ENCODE measurements around the gene FAAP20. TPM values are rescaled to one million over a fixed set of nuclear protein-coding genes. Genes with fewer than 3 reads are reported as not detected.

FAAP20 gene
- total and polyA plus RNA-seq, 2 experiments from 2014 or later = 79.1 to 167 TPM

GRCh38 chr1:2237773-2238172 is 43.2 kb upstream of the FAAP20 start:
- peaks cover 15% of the 10 kb centered on the region; the same call in 1 of the 2 replicates for H3K4me1 ChIP-seq (ENCODE audit: insufficient read depth)
- no peak overlapping the region for H3K4me2 ChIP-seq
- Mint-ChIP-seq H3K36me3 (ENCODE audit: low read depth) (peaks cover 16% of the 10 kb centered on the region), H3K4me3 (no peak overlapping the region), H3K27ac (peak overlapping the region; percentile 15; the same call in 1 of the 2 replicates), H3K9me3 (no peaks in the 10 kb centered on the region; the same call in 2 of the 3 replicates), H3K4me1 (peaks cover 58% of the 10 kb centered on the region), H3K27me3 (ENCODE audit: insufficient read depth, low read depth, poor library complexity) (peaks cover 11% of the 10 kb centered on the region)
- H3K79me2 ChIP-seq (replicated peaks; ENCODE audit: insufficient read depth) = peaks cover 100% of the 10 kb centered on the region
- ATAC-seq (peak; percentile 37), DNase-seq (ENCODE audit: low spot score) (peak; percentile 65)
- 0 out of 2 replicates have a peak overlapping the region, but pooled peaks have one; percentile 26 for H3K27ac ChIP-seq (ENCODE audit: low read depth)
- no peaks in the 10 kb centered on the region for H3K27me3 ChIP-seq (ENCODE audit: insufficient read depth)
- no peak for TF ChIP-seq JUNB (IDR thresholded peaks at IDR 0.05; ENCODE audit: unreplicated experiment)
- peak; percentile 35 to 59; a peak in 3 of 4 replicates for TF ChIP-seq CTCF (conservative IDR thresholded peaks at IDR 0.05; ENCODE audit: low read depth in 2 of 2)
- H3K4me3 ChIP-seq = no peak overlapping the region
- H4K20me1 ChIP-seq (replicated peaks; ENCODE audit: insufficient read depth) = peaks cover 94% of the 10 kb centered on the region
- no peak overlapping the region for H2AFZ ChIP-seq
- H3K9me2 ChIP-seq (ENCODE audit: insufficient read depth) = no peaks in the 10 kb centered on the region
- peaks cover 3% of the 10 kb centered on the region; the same call in 1 of the 2 replicates for H3F3A ChIP-seq (replicated peaks; ENCODE audit: low read depth)
- no peaks in the 10 kb centered on the region; the same call in 1 of the 2 replicates for H3K36me3 ChIP-seq (ENCODE audit: insufficient read depth)

GRCh38 chr1:2236695-2237677 is 42.4 kb upstream of the FAAP20 start:
- Mint-ChIP-seq H3K27ac (peak overlapping the region; percentile 15; the same call in 1 of the 2 replicates), H3K4me3 (no peak overlapping the region; the same call in 2 of the 3 replicates), H3K27me3 (ENCODE audit: insufficient read depth, low read depth, poor library complexity) (peaks cover 10% of the 10 kb centered on the region), H3K4me1 (peaks cover 63% of the 10 kb centered on the region), H3K9me3 (no peaks in the 10 kb centered on the region; the same call in 2 of the 3 replicates), H3K36me3 (ENCODE audit: low read depth) (peaks cover 14% of the 10 kb centered on the region)
- H3K4me3 ChIP-seq = no peak overlapping the region
- peaks cover 20% of the 10 kb centered on the region; the same call in 1 of the 2 replicates for H3K4me1 ChIP-seq (ENCODE audit: insufficient read depth)
- peak overlapping the region; percentile 26; the same call in 1 of the 2 replicates for H3K27ac ChIP-seq (ENCODE audit: low read depth)
- peaks cover 100% of the 10 kb centered on the region for H3K79me2 ChIP-seq (replicated peaks; ENCODE audit: insufficient read depth)
- no peak overlapping the region for H3K4me2 ChIP-seq
- no peak for DNase-seq (ENCODE audit: low spot score)
- H3F3A ChIP-seq (replicated peaks; ENCODE audit: low read depth) = peaks cover 3% of the 10 kb centered on the region; the same call in 1 of the 2 replicates
- H3K9me2 ChIP-seq (ENCODE audit: insufficient read depth) = no peaks in the 10 kb centered on the region
- H3K27me3 ChIP-seq (ENCODE audit: insufficient read depth) = no peaks in the 10 kb centered on the region
- no peaks in the 10 kb centered on the region; the same call in 1 of the 2 replicates for H3K36me3 ChIP-seq (ENCODE audit: insufficient read depth)
- no peak overlapping the region for H2AFZ ChIP-seq
- peaks cover 94% of the 10 kb centered on the region for H4K20me1 ChIP-seq (replicated peaks; ENCODE audit: insufficient read depth)
- ATAC-seq = no peak
- TF ChIP-seq STAT1 (IDR thresholded peaks at IDR 0.05; ENCODE audit: unreplicated experiment) (no peak), NANOG (IDR thresholded peaks at IDR 0.05; ENCODE audit: borderline replicate concordance) (no peak), POLR2AphosphoS5 (IDR thresholded peaks at IDR 0.05; ENCODE audit: low read depth) (no peak), CTCF (conservative IDR thresholded peaks at IDR 0.05; ENCODE audit: low read depth in 2 of 2) (no peak), EZH2 (IDR thresholded peaks at IDR 0.05; ENCODE audit: low read depth, unreplicated experiment) (no peak), ZNF114 (CRISPR knock-in tag; IDR thresholded peaks at IDR 0.05) (no peak), ZNF462 (CRISPR knock-in tag; IDR thresholded peaks at IDR 0.05) (no peak), JUNB (IDR thresholded peaks at IDR 0.05; ENCODE audit: unreplicated experiment) (no peak)
